Breast epithelium (tissue), 4 donors: ENCODE results near the gene CPA5. TPM values are rescaled to one million over a fixed set of nuclear protein-coding genes. Genes with fewer than 3 reads are reported as not detected.
A peak's percentile ranks its signal among the peaks of the same experiment; 100 is the strongest.

Experiments used
- DNase-seq, 2 donors: peaks; one replicate each; pipeline ENCODE4 v3.0.0-alpha.2; 2019; ENCODE audit warnings: low spot score in 2 of 2
- H3K27ac ChIP-seq, 2 donors: fragments of 200-600 bp; sonication (generic) in 1 of 2; one replicate each; pipeline ENCODE4 v1.5.1; 2016 to 2019; ENCODE audit warnings: mild to moderate bottlenecking in 1 of 2
- H3K27me3 ChIP-seq, 2 donors: fragments of 200-600 bp; sonication (generic) in 1 of 2; one replicate each; pipeline versions ENCODE4 v1.5.1 to v1.6.0; 2017 to 2019; ENCODE audit warnings: control low read depth in 1 of 2, mild to moderate bottlenecking in 1 of 2
- H3K36me3 ChIP-seq: fragments of 200-600 bp; one replicate; pipeline ENCODE4 v1.5.1; 2019
- H3K4me1 ChIP-seq, 2 donors: fragments of 200-600 bp; sonication (generic); one replicate each; pipeline ENCODE4 v1.5.1; 2016 to 2019; ENCODE audit warnings: control low read depth in 1 of 2
- H3K4me3 ChIP-seq, 3 donors: fragments of 200-600 bp; sonication (generic); 1 replicate in 2 of 3; 2 replicates in 1 of 3; pipeline ENCODE4 v1.5.1; 2016 to 2019; ENCODE audit warnings: mild to moderate bottlenecking in 3 of 3, moderate library complexity in 2 of 3
- H3K9me3 ChIP-seq, 2 donors: fragments of 200-600 bp; sonication (generic) in 1 of 2; one replicate each; pipeline ENCODE4 v1.5.1; 2016 to 2019; ENCODE audit warnings: control low read depth in 1 of 2
- POLR2A ChIP-seq: fragments of 450-650 bp; IDR thresholded peaks from one replicate; pipeline ENCODE4 v1.6.1; 2016; ENCODE audit warnings: antibody characterized with exemption, mild to moderate bottlenecking, moderate library complexity
- POLR2AphosphoS5 ChIP-seq, 3 donors: sonication (generic); formaldehyde crosslinking; IDR thresholded peaks; one replicate each; pipeline ENCODE4 v1.6.1; 2017; ENCODE audit warnings: antibody characterized with exemption in 3 of 3
- intact Hi-C: fragments of 100-400 bp; cut with DNase I; formaldehyde crosslinking; loops from one replicate; pipeline ENCODE4 v1.15.1; 2023; ENCODE audit warnings: low total_unique reads
- total RNA-seq, 3 donors: library from RNA; depleted of rRNA; stranded (reverse); fragments of >200 nt; gene quantifications; one replicate each; pipeline ENCODE4 v1.1.0, GENCODE V29; 2016
- TF ChIP-seq, protein P1 (sequence below), 3 donors: fragments of 450-650 bp; IDR thresholded peaks; one replicate each; pipeline ENCODE4 v1.5.1; 2016 to 2017; ENCODE audit warnings: antibody characterized with exemption in 3 of 3, mild to moderate bottlenecking in 3 of 3, moderate library complexity in 3 of 3

The CPA5 gene
- total RNA-seq, 3 donors from 2014 or later: not detected

GRCh38 chr7:130365088-130365487, 20.5 kb downstream of the CPA5 start:
- H3K9me3 ChIP-seq: no peaks in the 10 kb centered on the region
- intact Hi-C loops: no loop called here
- peaks cover 6 to 13% of the 10 kb centered on the region in 2 donors for H3K4me1 ChIP-seq
- H3K4me3 ChIP-seq: no peak overlapping the region
- peak overlapping the region in 1 of 2 donors; percentile 40 for H3K27ac ChIP-seq
- H3K36me3 ChIP-seq: no peaks in the 10 kb centered on the region
- no peaks in the 10 kb centered on the region for H3K27me3 ChIP-seq
- DNase-seq: no peak
- TF ChIP-seq, protein P1, sequence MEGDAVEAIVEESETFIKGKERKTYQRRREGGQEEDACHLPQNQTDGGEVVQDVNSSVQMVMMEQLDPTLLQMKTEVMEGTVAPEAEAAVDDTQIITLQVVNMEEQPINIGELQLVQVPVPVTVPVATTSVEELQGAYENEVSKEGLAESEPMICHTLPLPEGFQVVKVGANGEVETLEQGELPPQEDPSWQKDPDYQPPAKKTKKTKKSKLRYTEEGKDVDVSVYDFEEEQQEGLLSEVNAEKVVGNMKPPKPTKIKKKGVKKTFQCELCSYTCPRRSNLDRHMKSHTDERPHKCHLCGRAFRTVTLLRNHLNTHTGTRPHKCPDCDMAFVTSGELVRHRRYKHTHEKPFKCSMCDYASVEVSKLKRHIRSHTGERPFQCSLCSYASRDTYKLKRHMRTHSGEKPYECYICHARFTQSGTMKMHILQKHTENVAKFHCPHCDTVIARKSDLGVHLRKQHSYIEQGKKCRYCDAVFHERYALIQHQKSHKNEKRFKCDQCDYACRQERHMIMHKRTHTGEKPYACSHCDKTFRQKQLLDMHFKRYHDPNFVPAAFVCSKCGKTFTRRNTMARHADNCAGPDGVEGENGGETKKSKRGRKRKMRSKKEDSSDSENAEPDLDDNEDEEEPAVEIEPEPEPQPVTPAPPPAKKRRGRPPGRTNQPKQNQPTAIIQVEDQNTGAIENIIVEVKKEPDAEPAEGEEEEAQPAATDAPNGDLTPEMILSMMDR (IDR thresholded peaks at IDR 0.05): no peak
- TF ChIP-seq POLR2A: no peak
- no peak for TF ChIP-seq POLR2AphosphoS5 (IDR thresholded peaks at IDR 0.05)

DNA sequence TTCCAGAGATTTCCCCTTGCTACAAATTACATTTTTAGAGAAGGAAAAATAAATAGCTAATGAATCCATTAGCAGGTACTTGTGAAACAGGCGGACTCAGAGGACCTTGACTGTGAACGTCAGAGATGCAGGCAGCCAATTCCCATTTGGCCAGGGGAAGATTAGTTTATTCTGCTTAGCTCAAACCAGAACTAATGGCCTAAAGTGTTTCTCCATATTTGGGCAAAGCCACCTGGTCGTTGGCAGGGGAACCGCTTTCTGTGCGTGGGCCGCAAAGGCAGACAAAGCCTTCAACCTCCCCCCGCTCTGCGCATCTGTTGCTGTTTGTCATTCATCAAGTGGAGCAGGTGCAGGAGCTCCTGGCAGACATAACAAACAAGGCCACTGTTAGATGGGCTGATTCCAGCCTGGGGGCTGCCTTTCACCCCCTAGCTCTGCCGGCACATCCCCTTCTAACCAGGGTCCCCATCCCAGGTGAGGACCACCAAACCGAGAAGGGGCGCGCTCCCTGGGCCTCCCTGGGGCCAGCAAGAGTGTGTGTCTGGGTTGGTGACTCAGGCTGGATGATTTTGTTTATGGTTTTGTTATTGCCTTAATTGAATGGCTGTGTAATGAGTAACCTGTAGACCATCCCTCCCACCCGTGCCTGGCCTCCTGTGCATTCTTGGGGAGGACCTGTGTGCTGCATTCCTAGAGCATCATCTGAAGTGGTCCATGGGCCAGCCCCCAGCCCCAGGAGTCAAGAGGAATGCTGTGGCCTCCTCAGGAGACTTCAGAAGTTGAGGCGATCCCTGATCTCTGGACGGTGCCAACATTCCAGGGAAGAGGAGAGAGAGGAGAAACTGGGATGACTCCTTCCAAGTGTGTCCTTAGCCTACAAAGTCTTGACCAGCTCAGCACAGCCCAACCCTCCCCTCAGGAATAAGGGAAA, 21.2 kb downstream of the CPA5 start:
- peak in 1 of 2 donors; percentile 73 for DNase-seq
- TF ChIP-seq POLR2A: no peak
- TF ChIP-seq, protein P1 (IDR thresholded peaks at IDR 0.05): no peak
- TF ChIP-seq POLR2AphosphoS5 (IDR thresholded peaks at IDR 0.05): no peak
- Histone ChIP-seq H3K27ac (peak overlapping the region in 1 of 2 donors; percentile 40), H3K4me1 (peaks cover 6 to 15% of the 10 kb centered on the region in 2 donors), H3K36me3 (no peaks in the 10 kb centered on the region), H3K27me3 (no peaks in the 10 kb centered on the region), H3K4me3 (no peak overlapping the region), H3K9me3 (no peaks in the 10 kb centered on the region)
- intact Hi-C loops: no loop called here

DNA sequence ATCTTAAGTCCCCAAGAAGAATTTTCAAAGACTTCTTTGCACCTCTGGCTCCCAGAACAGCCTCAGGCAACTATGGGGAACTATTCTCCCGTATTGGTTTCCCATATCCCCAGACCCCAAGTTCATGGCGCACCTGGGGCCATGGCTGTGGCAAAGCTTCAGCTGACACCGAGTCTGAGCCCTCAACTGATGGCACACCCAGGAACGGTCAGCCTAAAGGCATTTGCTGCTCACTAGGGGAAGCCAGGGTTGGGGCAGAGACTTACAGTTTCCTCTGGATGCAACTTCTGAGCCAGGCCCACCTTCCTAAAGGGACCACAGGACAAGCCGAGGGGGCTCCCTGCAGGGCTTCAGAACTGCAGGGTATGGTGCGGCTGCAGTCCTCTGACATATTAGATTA, 21.9 kb downstream of the CPA5 start:
- intact Hi-C loops: no loop called here

GRCh38 chr7:130367088-130367755, 22.6 kb downstream of the CPA5 start:
- Histone ChIP-seq H3K27ac (no peak overlapping the region), H3K4me1 (peaks cover 6 to 19% of the 10 kb centered on the region in 2 donors), H3K36me3 (no peaks in the 10 kb centered on the region), H3K9me3 (no peaks in the 10 kb centered on the region), H3K27me3 (no peaks in the 10 kb centered on the region), H3K4me3 (no peak overlapping the region)
- intact Hi-C loops: no loop called here
- no peak for DNase-seq
- TF ChIP-seq POLR2A (no peak), POLR2AphosphoS5 (IDR thresholded peaks at IDR 0.05) (no peak)
- TF ChIP-seq, protein P1 (IDR thresholded peaks at IDR 0.05): no peak

More for the DNA sequence above, 21.9 kb downstream of the CPA5 start:
- no peak for DNase-seq
- H3K4me3 ChIP-seq: no peak overlapping the region
- peak overlapping the region in 1 of 2 donors; percentile 40 for H3K27ac ChIP-seq
- H3K36me3 ChIP-seq: no peaks in the 10 kb centered on the region
- TF ChIP-seq, protein P1 (IDR thresholded peaks at IDR 0.05): no peak
- TF ChIP-seq POLR2A: no peak
- TF ChIP-seq POLR2AphosphoS5 (IDR thresholded peaks at IDR 0.05): no peak
- no peaks in the 10 kb centered on the region for H3K27me3 ChIP-seq
- H3K9me3 ChIP-seq: no peaks in the 10 kb centered on the region
- H3K4me1 ChIP-seq: peaks cover 6 to 19% of the 10 kb centered on the region in 2 donors
